Lung (tissue), 12 donors: ENCODE measurements around the gene RGS7. TPM values are rescaled to one million over a fixed set of nuclear protein-coding genes. Genes with fewer than 3 reads are reported as not detected.

Experiments
- ATAC-seq: fragments of 200-7000 bp; cut with Tn5 transposase; one replicate; pipeline ENCODE4 v1.9.1; 2020; ENCODE audit warnings: moderate number of reproducible peaks; ENCODE audit not compliant: insufficient read depth, low FRiP score
- DNase-seq, 3 donors: peaks; one replicate each; pipeline ENCODE4 v3.0.0-alpha.2; 2013 to 2017
- H3K27ac ChIP-seq, 2 donors: one replicate each; pipeline ENCODE4 v1.5.1; 2013; ENCODE audit warnings: mild to moderate bottlenecking in 2 of 2, moderate library complexity in 2 of 2, control low read depth in 1 of 2, inconsistent platforms in 1 of 2, low read depth in 1 of 2, low read length in 1 of 2
- H3K27me3 ChIP-seq, 3 donors: one replicate each; pipeline ENCODE4 v1.5.1; 2013; ENCODE audit warnings: low read length in 2 of 3; ENCODE audit not compliant: control insufficient read depth in 3 of 3, insufficient read depth in 3 of 3
- H3K36me3 ChIP-seq, 4 donors: one replicate each; pipeline ENCODE4 v1.5.1; 2013; ENCODE audit warnings: low read length in 4 of 4, mild to moderate bottlenecking in 1 of 4, moderate library complexity in 1 of 4; ENCODE audit not compliant: control insufficient read depth in 4 of 4, insufficient read depth in 4 of 4
- H3K4me1 ChIP-seq, 5 donors: one replicate each; pipeline ENCODE4 v1.5.1; 2013; ENCODE audit warnings: low read length in 5 of 5, mild to moderate bottlenecking in 2 of 5, moderate library complexity in 1 of 5; ENCODE audit not compliant: control insufficient read depth in 5 of 5, insufficient read depth in 5 of 5
- H3K4me3 ChIP-seq: one replicate; pipeline ENCODE4 v1.5.1; 2013; ENCODE audit warnings: mild to moderate bottlenecking, control low read depth, moderate library complexity
- H3K9ac ChIP-seq, 2 donors: one replicate each; pipeline ENCODE4 v1.5.1; 2013; ENCODE audit warnings: low read length in 2 of 2, control low read depth in 1 of 2; ENCODE audit not compliant: insufficient read depth in 1 of 2
- H3K9me3 ChIP-seq, 4 donors: one replicate each; pipeline ENCODE4 v1.5.1; 2013; ENCODE audit warnings: low read length in 3 of 4, mild to moderate bottlenecking in 1 of 4, moderate library complexity in 1 of 4; ENCODE audit not compliant: control insufficient read depth in 4 of 4, insufficient read depth in 3 of 4
- CTCF ChIP-seq: IDR thresholded peaks from 2 replicates; pipeline ENCODE4 v1.5.1; 2012; ENCODE audit warnings: mild to moderate bottlenecking; ENCODE audit errors: control extremely low read depth, extremely low read depth
- whole genome bisulfite sequencing, 2 donors: extraction: QIAGEN DNeasy Blood & Tissue Kit; methylation state at CpG; one replicate each; pipeline ENCODE4 v1.1.7; 2013; 5-methylcytosine and 5-hydroxymethylcytosine counted together
- polyA plus RNA-seq, 2 donors: library from polyadenylated mRNA; stranded (reverse); fragments of 200-250 nt; gene quantifications; one replicate each; pipeline ENCODE4 v1.2.1, GENCODE V29; 2013
- total RNA-seq, 2 donors: library from RNA; depleted of rRNA in 1 of 2; stranded (reverse); fragments of >200 nt in 1 of 2; gene quantifications; one replicate each; pipeline ENCODE4 v1.2.1, GENCODE V29; 2014 to 2021
- donor health status: control.
- donor health status: control.
- donor health status: Bipolar disorder and iron deficiency.
- donor health status: healthy.
- donor health status: DM: yes; HTN: yes; CAD: no.

RGS7 gene
- total and polyA plus RNA-seq, 4 donors, result 0.06 to 0.25 (median 0.08) TPM; not detected in 1

- ATAC-seq (no peak), DNase-seq (no peak)
- H3K36me3 ChIP-seq, result no peaks in the 10 kb centered on the region
- H3K9ac ChIP-seq, result no peak overlapping the region
- no peaks in the 10 kb centered on the region for H3K9me3 ChIP-seq
- H3K4me3 ChIP-seq, result no peak overlapping the region
- no peak overlapping the region for H3K27ac ChIP-seq
- peaks cover 0 to 3% (median 0%) of the 10 kb centered on the region in 5 donors for H3K4me1 ChIP-seq
- 69 to 81% methylated on average over 3 of the region's 3 CpGs for WGBS, 2 donors
- H3K27me3 ChIP-seq, result peaks cover 0 to 15% (median 10%) of the 10 kb centered on the region in 3 donors
- TF ChIP-seq CTCF, result no peak
Observed at GRCh38 chr1:241351841-241352240, 5.2 kb downstream of the RGS7 start.

- TF ChIP-seq CTCF, result no peak
- no peak for DNase-seq
- no peak overlapping the region for H3K9ac ChIP-seq
- no peaks in the 10 kb centered on the region for H3K9me3 ChIP-seq
- H3K4me1 ChIP-seq, result no peaks in the 10 kb centered on the region
- H3K36me3 ChIP-seq, result no peaks in the 10 kb centered on the region
- H3K27ac ChIP-seq, result no peak overlapping the region
- H3K27me3 ChIP-seq, result no peaks in the 10 kb centered on the region
- no peak for ATAC-seq
- 58 to 62% methylated on average over 2 of the region's 2 CpGs for WGBS, 2 donors
- no peak overlapping the region for H3K4me3 ChIP-seq
Observed at GRCh38 chr1:241343956-241344355, 13.0 kb downstream of the RGS7 start.

GRCh38 chr1:241336335-241336734 lies 20.7 kb downstream of the RGS7 start:
- no peak for TF ChIP-seq CTCF
- ATAC-seq, result no peak
- 55 to 85% methylated on average over 1 of the region's 1 CpG for WGBS, 2 donors

GRCh38 chr1:241332987-241333386 lies 24.0 kb downstream of the RGS7 start:
- no peak for DNase-seq
- no peak for TF ChIP-seq CTCF
- H3K27me3 ChIP-seq, result no peaks in the 10 kb centered on the region
- H3K9me3 ChIP-seq, result no peaks in the 10 kb centered on the region
- ATAC-seq, result no peak
- H3K36me3 ChIP-seq, result no peaks in the 10 kb centered on the region
- no peak overlapping the region for H3K4me3 ChIP-seq
- 76 to 85% methylated on average over 2 of the region's 2 CpGs for WGBS, 2 donors
- no peak overlapping the region for H3K27ac ChIP-seq
- no peaks in the 10 kb centered on the region for H3K4me1 ChIP-seq
- no peak overlapping the region for H3K9ac ChIP-seq

More at GRCh38 chr1:241336335-241336734, 20.7 kb downstream of the RGS7 start:
- Histone ChIP-seq H3K4me1 (no peaks in the 10 kb centered on the region), H3K9ac (no peak overlapping the region), H3K36me3 (no peaks in the 10 kb centered on the region), H3K4me3 (no peak overlapping the region), H3K27me3 (no peaks in the 10 kb centered on the region), H3K27ac (no peak overlapping the region), H3K9me3 (no peaks in the 10 kb centered on the region)
- no peak for DNase-seq
